ENCODE measurements around the gene VEGFB. TPM values are rescaled to one million over a fixed set of nuclear protein-coding genes. Genes with fewer than 3 reads are reported as not detected.

Gene VEGFB
- total and polyA plus RNA-seq, 7 donors: 23.4 to 117 (median 94.9) TPM

- Histone ChIP-seq H3K4me1 (peaks cover 0 to 2% (median under 1%) of the 10 kb centered on the region in 4 donors), H3K4me3 (no peak overlapping the region), H3K36me3 (peaks cover 0 to 21% (median 0%) of the 10 kb centered on the region in 4 donors), H3K27ac (no peak overlapping the region), H3K9me3 (no peaks in the 10 kb centered on the region), H3K27me3 (no peaks in the 10 kb centered on the region)
- DNase-seq: no peak
- intact Hi-C loops (cut with DNase I): no loop called here
- TF ChIP-seq EP300 (IDR thresholded peaks at IDR 0.05): no peak
- no peak for TF ChIP-seq POLR2AphosphoS5 (IDR thresholded peaks at IDR 0.05)
- no peak for TF ChIP-seq CTCF (IDR thresholded peaks at IDR 0.05)
- no peak for TF ChIP-seq POLR2A (IDR thresholded peaks at IDR 0.05)
- 91 to 95% methylated on average over 10 of the region's 10 CpGs for WGBS, 2 donors
Observed at GRCh38 chr11:64219755-64220154, 14.6 kb upstream of the VEGFB start.

- Histone ChIP-seq H3K4me3 (no peak overlapping the region), H3K36me3 (peaks cover 0 to 21% (median 0%) of the 10 kb centered on the region in 4 donors), H3K4me1 (peaks cover 0 to 7% (median 6%) of the 10 kb centered on the region in 4 donors), H3K27me3 (no peaks in the 10 kb centered on the region), H3K27ac (no peak overlapping the region), H3K9me3 (no peaks in the 10 kb centered on the region)
- intact Hi-C loops (cut with DNase I): no loop called here
- DNase-seq: no peak
- 91 to 92% methylated on average over 17 of the region's 17 CpGs for WGBS, 2 donors
- TF ChIP-seq POLR2A (IDR thresholded peaks at IDR 0.05) (no peak), EP300 (IDR thresholded peaks at IDR 0.05) (no peak), POLR2AphosphoS5 (IDR thresholded peaks at IDR 0.05) (no peak), CTCF (IDR thresholded peaks at IDR 0.05) (no peak)
Observed at GRCh38 chr11:64220271-64220670, 14.1 kb upstream of the VEGFB start.

- H3K27ac ChIP-seq: no peak overlapping the region
- DNase-seq: no peak
- peaks cover 0 to 11% (median 11%) of the 10 kb centered on the region in 4 donors for H3K4me1 ChIP-seq
- H3K36me3 ChIP-seq: peaks cover 0 to 21% (median 0%) of the 10 kb centered on the region in 4 donors
- intact Hi-C loops (cut with DNase I): no loop called here
- H3K27me3 ChIP-seq: no peaks in the 10 kb centered on the region
- H3K4me3 ChIP-seq: no peak overlapping the region
- H3K9me3 ChIP-seq: no peaks in the 10 kb centered on the region
- 91 to 95% methylated on average over 14 of the region's 14 CpGs for whole genome bisulfite sequencing, 2 donors
- TF ChIP-seq POLR2A (IDR thresholded peaks at IDR 0.05) (no peak), POLR2AphosphoS5 (IDR thresholded peaks at IDR 0.05) (no peak), CTCF (IDR thresholded peaks at IDR 0.05) (no peak), EP300 (IDR thresholded peaks at IDR 0.05) (no peak)
Observed at GRCh38 chr11:64220798-64221197, 13.6 kb upstream of the VEGFB start.

- Histone ChIP-seq H3K36me3 (peaks cover 0 to 21% (median 0%) of the 10 kb centered on the region in 4 donors), H3K9me3 (no peaks in the 10 kb centered on the region), H3K4me1 (peaks cover 0 to 26% (median 23%) of the 10 kb centered on the region in 4 donors), H3K27ac (no peak overlapping the region), H3K27me3 (no peaks in the 10 kb centered on the region), H3K4me3 (no peak overlapping the region)
- intact Hi-C loops (cut with DNase I): no loop called here
- no peak for DNase-seq
- WGBS, 2 donors: 82 to 88% methylated on average over 9 of the region's 9 CpGs
- no peak for TF ChIP-seq POLR2AphosphoS5 (IDR thresholded peaks at IDR 0.05)
Observed at GRCh38 chr11:64222651-64223000, 11.8 kb upstream of the VEGFB start.

GRCh38 chr11:64223001-64223651 is 11.3 kb upstream of the VEGFB start:
- Histone ChIP-seq H3K27me3 (no peaks in the 10 kb centered on the region), H3K4me1 (peaks cover 0 to 31% (median 26%) of the 10 kb centered on the region in 4 donors), H3K36me3 (peaks cover 0 to 21% (median 0%) of the 10 kb centered on the region in 4 donors), H3K27ac (no peak overlapping the region), H3K9me3 (no peaks in the 10 kb centered on the region), H3K4me3 (no peak overlapping the region)
- TF ChIP-seq EP300 (IDR thresholded peaks at IDR 0.05) (no peak), POLR2A (IDR thresholded peaks at IDR 0.05) (no peak), CTCF (IDR thresholded peaks at IDR 0.05) (no peak), POLR2AphosphoS5 (IDR thresholded peaks at IDR 0.05) (no peak)
- intact Hi-C loops (cut with DNase I): no loop called here
- peak; percentile 63 for DNase-seq
- 77 to 87% methylated on average over 24 of the region's 24 CpGs for WGBS, 2 donors

Measured in sigmoid colon (tissue), 7 donors.